ENCODE data around the gene UBE2V1.
A peak's percentile ranks its signal among the peaks of the same experiment; 100 is the strongest.
"Not testable (repeated sequence)": the region's sequence is repeated elsewhere in the genome, so short reads cannot be mapped to it uniquely, and the experiment has no call there.

The UBE2V1 gene

DNA sequence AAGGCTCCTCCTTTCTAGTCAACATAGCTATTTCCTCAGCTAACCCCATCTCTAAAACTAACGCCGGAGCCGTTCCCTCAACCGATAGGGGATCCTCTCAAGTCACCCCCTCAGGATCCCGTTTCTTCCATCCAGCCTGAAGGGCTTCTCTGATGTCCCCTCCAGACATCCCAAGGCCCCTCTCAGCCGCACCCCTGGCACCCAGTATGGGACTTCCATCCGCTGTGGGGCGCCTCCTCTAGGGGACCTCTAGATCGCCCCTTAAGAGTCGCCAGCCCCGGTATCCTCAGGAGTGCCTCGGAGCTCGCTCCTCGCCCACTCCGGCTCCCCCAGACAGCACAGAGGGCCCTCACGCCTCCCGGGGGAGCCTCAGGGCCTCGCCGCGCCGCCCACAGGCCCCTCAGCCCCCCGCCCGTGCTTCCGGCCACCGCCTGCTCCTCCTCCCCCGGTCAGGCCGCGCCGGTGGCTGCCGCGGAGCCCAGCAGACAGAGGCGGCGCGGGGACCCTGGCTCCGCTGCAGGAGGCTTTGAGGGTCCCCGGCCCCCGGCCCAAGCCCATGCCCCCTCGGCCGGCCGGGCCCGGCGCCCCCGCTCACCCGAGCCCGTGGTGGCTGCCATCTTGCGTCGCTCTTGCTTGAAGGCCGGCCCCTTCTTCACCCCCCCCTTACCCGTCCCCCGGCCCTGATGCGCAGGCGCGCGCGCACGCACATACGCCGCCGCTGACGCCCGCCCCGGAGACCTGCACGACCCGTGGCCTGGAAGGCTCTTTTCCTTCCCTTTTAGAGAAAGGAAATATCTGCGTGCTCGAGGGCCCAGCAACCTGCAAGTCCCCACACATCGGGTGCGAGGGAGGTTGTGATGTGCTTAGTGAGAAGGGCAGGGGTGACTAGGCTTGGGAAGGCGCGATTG, at the start of gene UBE2V1:
Gene UBE2V1, minus strand, starts transcription at position 639 of the 908 bp plus-strand sequence. Its CDS starts 22 bp downstream, at position 617.
- peak within 1 kb of the TSS; percentile 95 for H3K27ac ChIP-seq
- TF ChIP-seq, protein P1, sequence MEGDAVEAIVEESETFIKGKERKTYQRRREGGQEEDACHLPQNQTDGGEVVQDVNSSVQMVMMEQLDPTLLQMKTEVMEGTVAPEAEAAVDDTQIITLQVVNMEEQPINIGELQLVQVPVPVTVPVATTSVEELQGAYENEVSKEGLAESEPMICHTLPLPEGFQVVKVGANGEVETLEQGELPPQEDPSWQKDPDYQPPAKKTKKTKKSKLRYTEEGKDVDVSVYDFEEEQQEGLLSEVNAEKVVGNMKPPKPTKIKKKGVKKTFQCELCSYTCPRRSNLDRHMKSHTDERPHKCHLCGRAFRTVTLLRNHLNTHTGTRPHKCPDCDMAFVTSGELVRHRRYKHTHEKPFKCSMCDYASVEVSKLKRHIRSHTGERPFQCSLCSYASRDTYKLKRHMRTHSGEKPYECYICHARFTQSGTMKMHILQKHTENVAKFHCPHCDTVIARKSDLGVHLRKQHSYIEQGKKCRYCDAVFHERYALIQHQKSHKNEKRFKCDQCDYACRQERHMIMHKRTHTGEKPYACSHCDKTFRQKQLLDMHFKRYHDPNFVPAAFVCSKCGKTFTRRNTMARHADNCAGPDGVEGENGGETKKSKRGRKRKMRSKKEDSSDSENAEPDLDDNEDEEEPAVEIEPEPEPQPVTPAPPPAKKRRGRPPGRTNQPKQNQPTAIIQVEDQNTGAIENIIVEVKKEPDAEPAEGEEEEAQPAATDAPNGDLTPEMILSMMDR (IDR thresholded peaks at IDR 0.05; ENCODE audit: low read depth, low read length, missing control alignments), result peak; percentile 60
- H3K4me3 ChIP-seq (ENCODE audit: low read depth, low read length), result peak within 1 kb of the TSS; percentile 93
- in situ Hi-C loops (cut with HindIII; ENCODE audit: low pct_ligation_motif_present, low sequenced_read_pairs), result no loop called here
- DNase-seq, result peak; percentile 79
- no peaks in the 10 kb centered on the region for H3K27me3 ChIP-seq (replicated peaks)
- H3K36me3 ChIP-seq (replicated peaks), result peaks cover 3% of the 10 kb centered on the region

DNA sequence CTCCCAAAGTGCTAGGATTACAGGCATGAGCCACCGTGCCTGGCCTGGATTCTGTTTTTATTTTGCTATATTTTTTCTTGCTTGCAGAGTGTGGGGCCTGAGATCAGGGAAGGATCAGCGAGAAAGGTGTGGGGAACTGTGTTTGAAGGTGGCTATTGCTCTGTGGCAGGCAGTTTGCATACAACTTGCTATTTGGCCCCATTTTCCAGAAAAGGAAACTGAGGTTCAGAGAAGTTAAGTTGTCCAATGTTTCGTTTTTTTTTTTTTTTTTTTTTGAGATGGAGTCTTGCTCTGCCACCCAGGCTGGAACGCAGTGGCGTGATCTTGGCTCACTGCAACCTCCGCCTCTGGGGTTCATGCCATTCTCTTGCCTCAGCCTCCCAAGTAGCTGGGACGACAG, 48.5 kb upstream of the UBE2V1 start:
- H3K36me3 ChIP-seq (replicated peaks); DNase-seq; H3K27me3 ChIP-seq (replicated peaks); H3K4me3 ChIP-seq (ENCODE audit: low read depth, low read length); in situ Hi-C loops (cut with HindIII; ENCODE audit: low pct_ligation_motif_present, low sequenced_read_pairs); H3K27ac ChIP-seq: not testable (repeated sequence)

DNA sequence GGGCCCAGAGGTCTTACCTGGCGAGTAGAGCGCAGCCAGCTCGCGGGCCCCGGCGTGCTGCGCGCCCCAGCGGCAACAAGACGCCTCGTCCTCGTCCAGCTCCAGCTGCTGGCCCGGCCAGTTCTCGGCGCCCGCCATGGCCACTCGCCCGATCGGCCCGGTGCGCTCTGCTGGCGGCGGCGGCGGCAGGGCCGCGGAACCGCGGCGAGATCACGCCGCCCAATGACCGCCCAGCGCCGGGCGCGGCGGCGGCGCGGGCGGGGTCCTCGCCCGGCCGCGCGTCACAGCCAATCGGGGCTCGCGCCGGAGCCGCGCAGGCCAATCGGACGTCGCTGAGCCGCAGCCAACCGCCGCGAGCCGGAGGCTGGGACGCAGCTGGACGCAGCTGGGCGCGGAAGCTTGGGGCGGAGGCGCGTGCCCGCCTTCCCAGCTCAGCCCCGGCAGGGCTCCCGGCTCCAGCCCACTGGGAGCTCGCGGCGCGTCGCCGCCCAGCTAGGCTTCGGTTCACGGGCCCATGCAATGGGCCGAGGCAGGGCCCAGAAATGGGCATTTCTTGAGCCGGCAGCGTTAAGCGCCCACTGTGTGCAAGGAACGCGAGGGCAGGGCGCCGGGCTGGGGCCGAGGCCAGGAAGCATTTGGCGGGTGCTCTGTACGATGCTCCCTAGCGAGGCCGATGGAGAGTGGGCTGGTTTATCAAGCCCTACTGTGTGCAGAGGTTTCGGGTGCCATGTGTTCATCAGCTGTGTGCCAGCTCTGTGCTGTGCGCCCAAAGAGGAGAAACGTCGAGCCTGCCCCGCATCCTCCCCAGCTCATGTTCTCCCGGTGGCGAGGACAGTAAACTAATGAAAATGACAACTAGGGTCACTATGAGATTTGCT, 40.8 kb upstream of the UBE2V1 start, which contains the start of gene PEDS1:
Gene PEDS1, minus strand, starts transcription at position 224 of the 878 bp plus-strand sequence. Its CDS starts 86 bp downstream, at position 138.
- H3K4me3 ChIP-seq (ENCODE audit: low read depth, low read length), result peak within 1 kb of the TSS; percentile 86
- H3K27ac ChIP-seq, result peak within 1 kb of the TSS; percentile 71
- TF ChIP-seq, protein P1 (IDR thresholded peaks at IDR 0.05; ENCODE audit: low read depth, low read length, missing control alignments), result no peak
- DNase-seq, result peak; percentile 75
- H3K36me3 ChIP-seq (replicated peaks), result no peaks in the 10 kb centered on the region
- in situ Hi-C loops (cut with HindIII; ENCODE audit: low pct_ligation_motif_present, low sequenced_read_pairs), result no loop called here
- H3K27me3 ChIP-seq (replicated peaks), result no peaks in the 10 kb centered on the region

DNA sequence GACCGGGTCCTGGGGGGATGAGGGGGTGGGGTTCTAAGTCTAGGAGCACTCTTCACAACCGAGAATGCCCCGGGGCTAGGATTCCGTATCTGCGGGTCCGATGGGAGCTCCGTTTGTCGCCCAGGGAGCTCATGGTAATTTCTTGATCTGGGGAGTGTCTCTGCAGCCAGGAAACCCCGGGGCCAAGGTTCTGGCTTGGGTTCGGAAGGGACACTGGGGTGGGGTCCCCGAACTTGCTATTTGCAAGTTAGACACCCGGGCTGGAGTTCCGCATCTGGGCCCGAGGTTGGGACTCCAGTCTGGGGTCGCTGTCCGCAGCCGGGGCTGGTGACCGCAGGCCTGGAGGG, 40.2 kb upstream of the UBE2V1 start:
- TF ChIP-seq, protein P1 (IDR thresholded peaks at IDR 0.05; ENCODE audit: low read depth, low read length, missing control alignments), result no peak
- Histone ChIP-seq H3K27ac (peak overlapping the region; percentile 71), H3K27me3 (replicated peaks) (no peaks in the 10 kb centered on the region), H3K36me3 (replicated peaks) (peaks cover 6% of the 10 kb centered on the region), H3K4me3 (ENCODE audit: low read depth, low read length) (peak overlapping the region; percentile 86)
- no peak for DNase-seq
- in situ Hi-C loops (cut with HindIII; ENCODE audit: low pct_ligation_motif_present, low sequenced_read_pairs), result no loop called here

DNA sequence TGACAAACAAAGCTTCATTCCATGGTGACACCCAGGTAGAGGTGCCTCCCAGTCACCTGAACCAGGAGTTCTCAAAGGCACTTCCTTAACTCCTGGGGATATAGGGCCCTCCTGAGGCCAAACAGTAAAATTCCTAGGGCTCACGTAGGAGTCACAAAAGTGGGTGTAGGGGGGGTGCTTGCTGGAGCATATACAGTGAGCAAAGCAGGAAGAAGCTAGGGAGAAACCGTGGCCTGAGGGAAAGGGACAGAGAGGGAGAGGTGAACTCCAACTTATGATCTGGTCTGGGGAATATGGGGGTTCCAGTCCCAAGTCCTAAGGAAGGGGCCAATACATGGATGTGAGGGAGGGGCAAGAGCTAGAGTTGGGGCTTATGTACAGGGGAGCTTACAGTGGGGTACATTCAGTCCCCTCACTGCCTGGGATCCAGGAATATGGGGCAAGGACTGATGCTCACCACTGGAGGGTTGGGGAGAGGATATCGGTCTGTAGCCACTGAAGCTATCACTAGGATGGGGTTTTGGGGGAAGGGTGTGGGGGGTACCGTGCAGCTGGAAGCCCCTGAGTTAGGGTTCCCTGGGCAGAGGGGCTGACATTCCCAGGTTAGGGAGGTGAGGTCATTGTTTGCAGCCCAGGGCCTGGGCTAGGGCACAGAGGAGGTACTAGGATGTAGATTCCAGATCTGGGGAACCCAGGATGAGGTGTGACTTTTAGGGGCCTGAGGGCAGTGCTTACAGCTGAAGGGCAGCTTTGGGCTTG, 39.6 kb upstream of the UBE2V1 start:
- peak overlapping the region; percentile 71 for H3K27ac ChIP-seq
- TF ChIP-seq, protein P1 (IDR thresholded peaks at IDR 0.05; ENCODE audit: low read depth, low read length, missing control alignments), result peak; percentile 17
- peaks cover 9% of the 10 kb centered on the region for H3K36me3 ChIP-seq (replicated peaks)
- H3K27me3 ChIP-seq (replicated peaks), result no peaks in the 10 kb centered on the region
- DNase-seq, result no peak
- peak overlapping the region; percentile 86 for H3K4me3 ChIP-seq (ENCODE audit: low read depth, low read length)
- in situ Hi-C loops (cut with HindIII; ENCODE audit: low pct_ligation_motif_present, low sequenced_read_pairs), result no loop called here

Measured in brain microvascular endothelial cell (primary cell).